Breast epithelium (tissue), 4 donors: Measurements from ENCODE around the gene ABHD8. TPM values are rescaled to one million over a fixed set of nuclear protein-coding genes. Genes with fewer than 3 reads are reported as not detected.

Source experiments
- DNase-seq, 2 donors: peaks; one replicate each; pipeline ENCODE4 v3.0.0-alpha.2; 2019; ENCODE audit warnings: low spot score in 2 of 2
- H3K27ac ChIP-seq, 2 donors: fragments of 200-600 bp; sonication (generic) in 1 of 2; one replicate each; pipeline ENCODE4 v1.5.1; 2016 to 2019; ENCODE audit warnings: mild to moderate bottlenecking in 1 of 2
- H3K27me3 ChIP-seq, 2 donors: fragments of 200-600 bp; sonication (generic) in 1 of 2; one replicate each; pipeline versions ENCODE4 v1.5.1 to v1.6.0; 2017 to 2019; ENCODE audit warnings: control low read depth in 1 of 2, mild to moderate bottlenecking in 1 of 2
- H3K36me3 ChIP-seq: fragments of 200-600 bp; one replicate; pipeline ENCODE4 v1.5.1; 2019
- H3K4me1 ChIP-seq, 2 donors: fragments of 200-600 bp; sonication (generic); one replicate each; pipeline ENCODE4 v1.5.1; 2016 to 2019; ENCODE audit warnings: control low read depth in 1 of 2
- H3K4me3 ChIP-seq, 3 donors: fragments of 200-600 bp; sonication (generic); 1 replicate in 2 of 3; 2 replicates in 1 of 3; pipeline ENCODE4 v1.5.1; 2016 to 2019; ENCODE audit warnings: mild to moderate bottlenecking in 3 of 3, moderate library complexity in 2 of 3
- H3K9me3 ChIP-seq, 2 donors: fragments of 200-600 bp; sonication (generic) in 1 of 2; one replicate each; pipeline ENCODE4 v1.5.1; 2016 to 2019; ENCODE audit warnings: control low read depth in 1 of 2
- CTCF ChIP-seq, 3 donors: fragments of 450-650 bp; IDR thresholded peaks; one replicate each; pipeline ENCODE4 v1.5.1; 2016 to 2017; ENCODE audit warnings: antibody characterized with exemption in 3 of 3, mild to moderate bottlenecking in 3 of 3, moderate library complexity in 3 of 3
- POLR2A ChIP-seq: fragments of 450-650 bp; IDR thresholded peaks from one replicate; pipeline ENCODE4 v1.6.1; 2016; ENCODE audit warnings: antibody characterized with exemption, mild to moderate bottlenecking, moderate library complexity
- POLR2AphosphoS5 ChIP-seq, 3 donors: sonication (generic); formaldehyde crosslinking; IDR thresholded peaks; one replicate each; pipeline ENCODE4 v1.6.1; 2017; ENCODE audit warnings: antibody characterized with exemption in 3 of 3
- intact Hi-C: fragments of 100-400 bp; cut with DNase I; formaldehyde crosslinking; loops from one replicate; pipeline ENCODE4 v1.15.1; 2023; ENCODE audit warnings: low total_unique reads
- total RNA-seq, 3 donors: library from RNA; depleted of rRNA; stranded (reverse); fragments of >200 nt; gene quantifications; one replicate each; pipeline ENCODE4 v1.1.0, GENCODE V29; 2016

ABHD8 gene
- total RNA-seq, 3 donors from 2014 or later: 6.7 to 14.4 (median 11.0) TPM

GRCh38 chr19:17336872-17337674 is 33.8 kb upstream of the ABHD8 start, which contains the start of gene GTPBP3:
Gene GTPBP3 (plus strand): TSS chr19:17337553. CDS start chr19:17337612, 59 bp downstream.
- H3K4me3 ChIP-seq: peak within 1 kb of the TSS; percentile 70 to 87 (median 86)
- H3K4me1 ChIP-seq: peaks cover 5 to 13% of the 10 kb centered on the region in 2 donors
- H3K27me3 ChIP-seq: no peaks in the 10 kb centered on the region
- peak within 1 kb of the TSS; percentile 93 to 97 for H3K27ac ChIP-seq
- H3K9me3 ChIP-seq: no peaks in the 10 kb centered on the region
- H3K36me3 ChIP-seq: no peaks in the 10 kb centered on the region
- peak; percentile 97 to 99 for DNase-seq
- no peak for TF ChIP-seq CTCF (IDR thresholded peaks at IDR 0.05)
- peak; percentile 60 to 82 (median 68) for TF ChIP-seq POLR2AphosphoS5 (IDR thresholded peaks at IDR 0.05)
- TF ChIP-seq POLR2A: no peak
- intact Hi-C loops: no loop called here

DNA sequence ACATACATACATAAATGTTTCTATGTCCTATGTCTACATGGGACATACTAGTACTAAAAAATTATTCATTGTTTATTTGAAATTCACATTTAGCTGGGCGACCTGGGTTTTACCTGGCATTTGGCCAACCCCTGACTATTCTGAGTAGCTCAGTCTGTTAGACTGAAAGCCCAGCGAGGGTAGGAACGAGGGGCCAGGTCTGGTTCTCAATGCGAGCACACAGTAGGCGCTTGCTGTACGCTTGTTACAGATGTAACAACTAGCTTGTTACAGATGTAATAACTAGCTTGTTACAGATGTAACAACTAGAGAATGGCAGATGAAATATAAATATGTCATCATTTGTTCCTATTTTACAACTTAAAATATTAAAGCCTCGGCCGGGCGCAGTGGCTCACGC is 32.4 kb upstream of the ABHD8 start:
- intact Hi-C loops: no loop called here
- Histone ChIP-seq H3K9me3 (no peaks in the 10 kb centered on the region), H3K4me3 (peak overlapping the region in 2 of 3 donors; percentile 77 to 90), H3K4me1 (peaks cover 5 to 13% of the 10 kb centered on the region in 2 donors), H3K36me3 (no peaks in the 10 kb centered on the region), H3K27ac (no peak overlapping the region), H3K27me3 (no peaks in the 10 kb centered on the region)
- no peak for DNase-seq
- TF ChIP-seq POLR2A (no peak), POLR2AphosphoS5 (IDR thresholded peaks at IDR 0.05) (no peak), CTCF (IDR thresholded peaks at IDR 0.05) (no peak)

- Histone ChIP-seq H3K27me3 (no peaks in the 10 kb centered on the region), H3K4me1 (peaks cover 5 to 13% of the 10 kb centered on the region in 2 donors), H3K36me3 (no peaks in the 10 kb centered on the region), H3K27ac (peak within 1 kb of the TSS; percentile 45 to 81), H3K9me3 (no peaks in the 10 kb centered on the region), H3K4me3 (peak within 1 kb of the TSS; percentile 69 to 90 (median 77))
- DNase-seq: peak; percentile 86 to 93
- intact Hi-C loops: no loop called here
- TF ChIP-seq POLR2A: no peak
- TF ChIP-seq POLR2AphosphoS5 (IDR thresholded peaks at IDR 0.05): peak in 2 of 3 donors; percentile 28 to 35
Observed at GRCh38 chr19:17334414-17335409, 31.5 kb upstream of the ABHD8 start, which contains the start of gene ANO8. Gene ANO8 (minus strand): TSS chr19:17334855. CDS start chr19:17334670, 185 bp downstream.

DNA sequence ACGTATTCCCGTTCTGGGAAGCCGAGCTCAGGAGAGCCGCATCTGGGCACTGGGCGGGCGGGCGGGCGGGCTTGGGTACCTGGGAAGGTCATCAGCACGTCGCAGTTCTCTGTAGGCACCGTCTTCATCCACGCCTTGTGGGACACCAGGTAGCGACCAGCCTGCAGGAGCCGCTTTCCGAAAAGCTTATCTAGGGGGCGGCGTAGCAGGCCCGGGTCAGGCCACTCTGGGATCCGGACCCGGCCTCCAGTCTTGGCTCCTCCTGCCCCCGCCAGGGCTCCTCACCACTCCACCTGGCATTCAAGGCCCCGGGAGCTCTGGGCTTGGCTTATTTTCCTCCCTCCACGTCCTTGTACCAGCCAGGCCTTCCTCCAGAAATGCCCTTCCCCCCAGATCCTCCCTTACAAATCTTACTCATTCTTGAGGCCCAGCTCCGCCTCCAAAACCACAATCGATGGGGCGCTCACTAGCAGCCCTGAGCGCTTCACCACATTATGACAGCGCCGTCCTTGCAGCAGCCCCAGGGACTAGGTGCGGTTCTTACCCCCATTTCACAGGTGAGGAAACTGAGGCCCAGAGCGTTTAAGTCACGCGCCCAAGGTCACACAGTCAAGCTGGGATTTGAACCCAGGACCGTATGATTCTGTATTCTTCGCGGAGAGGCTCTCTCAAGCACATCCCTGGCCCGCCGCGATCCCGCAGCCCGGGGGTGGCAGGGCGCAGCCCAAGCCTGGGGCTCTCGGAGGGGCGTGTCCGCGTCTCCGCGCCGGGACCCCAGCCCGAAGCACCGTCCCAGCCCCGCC is 30.6 kb upstream of the ABHD8 start:
- peak overlapping the region; percentile 45 to 81 for H3K27ac ChIP-seq
- H3K36me3 ChIP-seq: no peaks in the 10 kb centered on the region

More for the DNA sequence above, 30.6 kb upstream of the ABHD8 start:
- H3K4me1 ChIP-seq: peaks cover 5 to 13% of the 10 kb centered on the region in 2 donors
- H3K4me3 ChIP-seq: peak overlapping the region; percentile 69 to 90 (median 77)
- intact Hi-C loops: no loop called here
- no peaks in the 10 kb centered on the region for H3K27me3 ChIP-seq
- no peak for DNase-seq
- TF ChIP-seq POLR2A: no peak
- TF ChIP-seq POLR2AphosphoS5 (IDR thresholded peaks at IDR 0.05): no peak
- TF ChIP-seq CTCF (IDR thresholded peaks at IDR 0.05): no peak
- no peaks in the 10 kb centered on the region for H3K9me3 ChIP-seq
